Calu3 (cell line): ENCODE results near the gene SLC12A7. TPM values are rescaled to one million over a fixed set of nuclear protein-coding genes. Genes with fewer than 3 reads are reported as not detected.

Source experiments
- BruUV-seq: library from RNA; stranded (reverse); fragments of 400-500 nt; replicated peaks from 2 replicates; lab custom pipeline; 2021; lab: Mats Ljungman, UMichigan
- CTCF ChIA-PET: fragments of 300-600 bp; sonication (Branson Sonifier 250); formaldehyde crosslinking; loops from one replicate; lab custom pipeline; 2022; ENCODE audit warnings: antibody characterized with exemption; lab: Charles Lee
- DNase-seq: peaks from one replicate; pipeline ENCODE4 v3.0.0; 2022
- H3K27ac Mint-ChIP-seq: one replicate; pipeline ENCODE4 v1.8.0; 2022; ENCODE audit warnings: mixed read lengths; ENCODE audit not compliant: unreplicated experiment
- H3K27me3 Mint-ChIP-seq: one replicate; pipeline ENCODE4 v1.8.0; 2022; ENCODE audit warnings: mixed read lengths; ENCODE audit not compliant: unreplicated experiment
- H3K36me3 Mint-ChIP-seq: one replicate; pipeline ENCODE4 v1.8.0; 2022; ENCODE audit warnings: mild to moderate bottlenecking, moderate library complexity, mixed read lengths; ENCODE audit not compliant: insufficient read depth, unreplicated experiment
- H3K4me1 Mint-ChIP-seq: one replicate; pipeline ENCODE4 v1.8.0; 2022; ENCODE audit warnings: mild to moderate bottlenecking, low read depth, mixed read lengths; ENCODE audit not compliant: unreplicated experiment
- H3K4me3 Mint-ChIP-seq: one replicate; pipeline ENCODE4 v1.8.0; 2022; ENCODE audit warnings: mild to moderate bottlenecking, low read depth, moderate library complexity, mixed read lengths; ENCODE audit not compliant: unreplicated experiment
- H3K9me3 Mint-ChIP-seq: one replicate; pipeline ENCODE4 v1.8.0; 2022; ENCODE audit warnings: low read depth, mixed read lengths; ENCODE audit not compliant: unreplicated experiment
- intact Hi-C: fragments of 100-400 bp; cut with micrococcal nuclease; formaldehyde crosslinking; loops from one replicate; pipeline ENCODE4 v1.10.0; 2022; ENCODE audit not compliant: unreplicated experiment
- total RNA-seq: library from RNA; stranded (reverse); gene quantifications from 2 replicates; pipeline ENCODE4 v1.2.3, GENCODE V29; 2022
- TF ChIP-seq, protein P1 (sequence below): fragments of 200-600 bp; IDR thresholded peaks from one replicate; pipeline ENCODE4 v1.8.0; 2022; ENCODE audit warnings: antibody characterized with exemption; ENCODE audit not compliant: unreplicated experiment

Gene SLC12A7
- total RNA-seq, 1 experiment from 2014 or later, result 82.3 TPM

DNA sequence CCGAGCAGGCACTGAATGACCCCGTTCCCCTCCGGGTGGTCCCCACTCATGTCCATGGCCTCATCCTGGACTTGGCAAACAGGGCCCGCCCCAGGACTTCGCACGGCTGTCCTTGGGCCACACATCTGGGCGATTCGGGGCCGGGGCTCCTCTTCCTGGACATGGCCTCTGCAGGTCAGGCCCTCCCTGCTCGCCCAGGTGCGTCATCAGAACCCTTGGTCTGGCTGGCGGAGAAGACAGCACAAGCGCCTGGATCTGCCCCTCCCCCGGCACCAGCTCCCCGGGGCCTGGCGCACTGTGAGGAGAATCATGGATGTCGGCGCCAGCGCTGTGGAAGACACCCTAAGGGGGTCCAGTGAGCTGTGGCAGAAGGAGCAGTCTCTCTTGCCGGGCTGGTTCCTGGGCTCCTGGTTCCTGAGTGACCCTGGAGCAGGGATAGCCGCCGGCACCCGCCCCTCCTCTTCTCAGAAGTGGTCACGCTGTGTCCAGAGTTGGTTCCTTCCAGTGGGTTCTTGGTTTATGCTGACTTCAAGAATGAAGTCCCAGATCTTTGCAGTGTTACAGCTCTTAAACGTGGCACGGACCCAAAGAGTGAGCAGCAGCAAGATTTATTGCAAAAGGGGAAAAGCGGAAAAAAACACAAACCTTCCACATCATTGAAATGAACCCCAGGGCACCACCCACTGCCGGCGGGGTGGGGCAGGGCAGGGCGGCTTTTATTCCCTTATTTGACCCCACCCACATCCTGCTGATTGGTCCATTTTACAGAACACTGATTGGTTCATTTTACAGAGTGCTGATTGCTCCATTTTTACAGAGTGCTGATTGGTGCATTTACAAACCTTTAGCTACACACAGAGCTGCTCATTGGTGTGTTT is 25.9 kb upstream of the SLC12A7 start:
- H3K4me1 Mint-ChIP-seq, result peaks cover 18% of the 10 kb centered on the region
- TF ChIP-seq, protein P1, sequence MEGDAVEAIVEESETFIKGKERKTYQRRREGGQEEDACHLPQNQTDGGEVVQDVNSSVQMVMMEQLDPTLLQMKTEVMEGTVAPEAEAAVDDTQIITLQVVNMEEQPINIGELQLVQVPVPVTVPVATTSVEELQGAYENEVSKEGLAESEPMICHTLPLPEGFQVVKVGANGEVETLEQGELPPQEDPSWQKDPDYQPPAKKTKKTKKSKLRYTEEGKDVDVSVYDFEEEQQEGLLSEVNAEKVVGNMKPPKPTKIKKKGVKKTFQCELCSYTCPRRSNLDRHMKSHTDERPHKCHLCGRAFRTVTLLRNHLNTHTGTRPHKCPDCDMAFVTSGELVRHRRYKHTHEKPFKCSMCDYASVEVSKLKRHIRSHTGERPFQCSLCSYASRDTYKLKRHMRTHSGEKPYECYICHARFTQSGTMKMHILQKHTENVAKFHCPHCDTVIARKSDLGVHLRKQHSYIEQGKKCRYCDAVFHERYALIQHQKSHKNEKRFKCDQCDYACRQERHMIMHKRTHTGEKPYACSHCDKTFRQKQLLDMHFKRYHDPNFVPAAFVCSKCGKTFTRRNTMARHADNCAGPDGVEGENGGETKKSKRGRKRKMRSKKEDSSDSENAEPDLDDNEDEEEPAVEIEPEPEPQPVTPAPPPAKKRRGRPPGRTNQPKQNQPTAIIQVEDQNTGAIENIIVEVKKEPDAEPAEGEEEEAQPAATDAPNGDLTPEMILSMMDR, result no peak
- no peak overlapping the region for H3K27ac Mint-ChIP-seq
- no peaks in the 10 kb centered on the region for H3K9me3 Mint-ChIP-seq
- peaks cover 8% of the 10 kb centered on the region for H3K36me3 Mint-ChIP-seq
- H3K27me3 Mint-ChIP-seq, result no peaks in the 10 kb centered on the region
- H3K4me3 Mint-ChIP-seq, result no peak overlapping the region
- DNase-seq, result no peak
- CTCF ChIA-PET, result interaction anchor here (0.9 kb wide), 1 partner anchor 7 kb away, joined by 3 read pairs; no protein-coding TSS in a partner anchor
- intact Hi-C loops, result no loop called here
- BruUV-seq, result no TSS peak

DNA sequence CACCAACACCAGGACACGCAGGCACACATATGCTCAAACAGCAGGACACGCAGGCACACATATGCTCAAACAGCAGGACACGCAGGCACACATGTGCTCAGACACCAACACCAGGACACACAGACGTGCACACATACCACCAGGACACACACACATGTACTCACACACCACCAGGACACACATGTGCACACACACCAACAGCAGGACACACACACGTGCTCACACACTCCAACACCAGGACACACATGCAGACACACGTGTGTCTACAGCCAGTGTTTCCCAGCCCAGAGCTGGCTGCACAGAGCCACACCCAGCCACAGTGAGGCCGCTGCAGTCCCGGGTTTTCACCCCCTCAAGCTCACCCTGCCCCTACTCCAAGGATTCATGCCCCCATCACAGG is 25.0 kb upstream of the SLC12A7 start:
- BruUV-seq, result no TSS peak
- Mint-ChIP-seq H3K4me3 (no peak overlapping the region), H3K27me3 (no peaks in the 10 kb centered on the region), H3K4me1 (peaks cover 9% of the 10 kb centered on the region), H3K36me3 (peaks cover 8% of the 10 kb centered on the region), H3K9me3 (no peaks in the 10 kb centered on the region), H3K27ac (no peak overlapping the region)
- TF ChIP-seq, protein P1, result no peak
- no peak for DNase-seq
- CTCF ChIA-PET, result no interaction called here
- intact Hi-C loops, result no loop called here

DNA sequence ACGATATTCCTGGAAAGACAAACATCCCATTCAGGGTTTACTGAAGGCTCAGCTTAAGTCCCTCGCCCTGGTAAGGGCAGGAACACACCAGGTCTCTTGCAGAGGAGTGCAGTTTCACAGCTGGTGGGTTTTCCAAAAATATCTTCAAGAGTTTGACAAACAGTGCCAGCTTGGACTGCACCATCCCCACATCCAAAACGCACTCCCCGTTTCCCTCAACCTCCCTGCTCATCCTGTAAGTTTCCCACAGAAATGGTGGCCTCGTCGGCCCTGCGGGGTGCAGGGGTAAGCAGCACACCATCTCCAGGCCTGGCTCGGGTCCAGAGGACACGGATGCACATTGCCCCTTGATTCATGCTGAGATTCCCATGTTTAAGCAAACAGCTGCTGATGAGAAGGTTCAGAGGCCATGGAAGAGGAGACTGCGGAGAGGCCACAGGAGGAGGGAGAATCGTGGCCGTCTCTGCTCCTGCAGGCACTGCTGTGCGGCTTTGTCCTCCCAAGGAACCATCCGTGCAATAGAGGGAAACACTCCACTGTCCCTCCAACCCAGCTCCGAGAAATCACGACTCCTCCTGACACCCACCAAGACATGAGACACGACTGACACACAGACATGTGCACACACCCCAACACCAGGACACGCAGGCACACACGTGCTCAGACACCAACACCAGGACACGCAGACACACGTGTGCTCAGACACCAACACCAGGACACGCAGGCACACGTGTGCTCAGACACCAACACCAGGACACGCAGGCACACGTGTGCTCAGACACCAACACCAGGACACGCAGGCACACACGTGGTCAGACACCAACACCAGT is 24.0 kb upstream of the SLC12A7 start:
- Mint-ChIP-seq H3K4me3 (no peak overlapping the region), H3K9me3 (no peaks in the 10 kb centered on the region), H3K27ac (no peak overlapping the region), H3K36me3 (peaks cover 9% of the 10 kb centered on the region), H3K4me1 (peaks cover 9% of the 10 kb centered on the region), H3K27me3 (no peaks in the 10 kb centered on the region)
- CTCF ChIA-PET, result interaction anchor here (0.6 kb wide), 1 partner anchor 31 kb away, joined by 8 read pairs; no protein-coding TSS in a partner anchor
- no TSS peak for BruUV-seq
- no peak for DNase-seq
- TF ChIP-seq, protein P1, result no peak
- intact Hi-C loops, result no loop called here

DNA sequence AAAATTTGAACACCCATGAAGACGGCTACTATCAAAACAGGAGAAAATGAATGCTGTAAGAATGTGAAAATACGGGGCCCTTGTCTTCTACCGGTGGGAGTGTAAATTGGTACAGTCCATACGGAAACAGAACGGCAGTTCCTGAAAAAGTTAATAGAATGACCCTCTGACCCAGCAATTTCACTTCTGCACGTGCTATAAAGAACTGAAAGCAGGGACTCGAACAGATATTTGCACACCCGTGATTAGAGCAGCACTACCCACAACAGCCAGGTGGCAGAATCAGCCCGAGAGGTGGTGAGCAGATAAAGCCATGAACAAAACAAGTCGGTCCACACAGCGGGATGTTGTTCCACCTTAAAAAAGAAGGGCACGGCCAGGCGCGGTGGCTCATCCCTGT is 22.6 kb upstream of the SLC12A7 start:
- intact Hi-C loops, result no loop called here
- Mint-ChIP-seq H3K27ac (no peak overlapping the region), H3K27me3 (no peaks in the 10 kb centered on the region), H3K9me3 (no peaks in the 10 kb centered on the region), H3K36me3 (peaks cover 17% of the 10 kb centered on the region), H3K4me3 (no peak overlapping the region), H3K4me1 (peaks cover 2% of the 10 kb centered on the region)
- CTCF ChIA-PET, result no interaction called here
- TF ChIP-seq, protein P1, result no peak
- DNase-seq, result no peak
- no TSS peak for BruUV-seq
